GM21528 (cell line): ENCODE measurements around the gene NELL1.

Source experiments
- ATAC-seq: cut with Tn5 transposase; IDR thresholded peaks from one replicate; pipeline ENCODE4 v1.9.1; 2021; ENCODE audit warnings: mild to moderate bottlenecking, moderate library complexity; ENCODE audit not compliant: unreplicated experiment, low FRiP score

Gene NELL1

GRCh38 chr11:21582791-21583190 lies 913.4 kb downstream of the NELL1 start:
- no peak for ATAC-seq

- no peak for ATAC-seq
Observed at GRCh38 chr11:21588754-21589153, 919.4 kb downstream of the NELL1 start.

GRCh38 chr11:21602699-21603098 lies 933.3 kb downstream of the NELL1 start:
- no peak for ATAC-seq

GRCh38 chr11:21603886-21604285 lies 934.5 kb downstream of the NELL1 start:
- no peak for ATAC-seq

- ATAC-seq: no peak
Observed at GRCh38 chr11:21604564-21604963, 935.2 kb downstream of the NELL1 start.

GRCh38 chr11:21612326-21612725 lies 942.9 kb downstream of the NELL1 start:
- no peak for ATAC-seq

- no peak for ATAC-seq
Observed at GRCh38 chr11:21614961-21615360, 945.6 kb downstream of the NELL1 start.

- ATAC-seq: no peak
Observed at GRCh38 chr11:21615955-21616371, 946.6 kb downstream of the NELL1 start.

- no peak for ATAC-seq
Observed at GRCh38 chr11:21622566-21622965, 953.2 kb downstream of the NELL1 start.

GRCh38 chr11:21622995-21623394 lies 953.6 kb downstream of the NELL1 start:
- no peak for ATAC-seq
